SK-N-SH treated with all-trans-retinoic acid at 6 μM for 48 hours (cell line): Measurements from ENCODE around the gene LRP8.

Experiments
- ATAC-seq: fragments of 200-7000 bp; cut with Tn5 transposase; 3 replicates; pipeline ENCODE4 v1.9.1; 2020; ENCODE audit warnings: mild to moderate bottlenecking, moderate library complexity
- BACH2 ChIP-seq: fragments of 250-450 bp; sonication (Bioruptor Pico); IDR thresholded peaks from 2 replicates; pipeline ENCODE4 v1.9.0; 2021; ENCODE audit warnings: mild to moderate bottlenecking, borderline replicate concordance
- CREB5 ChIP-seq: fragments of 250-450 bp; sonication (Bioruptor Pico); IDR thresholded peaks from 2 replicates; pipeline ENCODE4 v1.5.1; 2020; ENCODE audit warnings: low read depth, mild to moderate bottlenecking, moderate library complexity
- CSDC2 ChIP-seq: fragments of 250-450 bp; sonication (Bioruptor Pico); IDR thresholded peaks from 2 replicates; pipeline ENCODE4 v1.5.0; 2020; ENCODE audit warnings: mild to moderate bottlenecking, moderate library complexity
- CSRNP3 ChIP-seq: fragments of 250-450 bp; sonication (Bioruptor Pico); IDR thresholded peaks from 2 replicates; pipeline ENCODE4 v1.5.1; 2021; ENCODE audit warnings: mild to moderate bottlenecking, moderate library complexity
- ESRRG ChIP-seq: fragments of 250-450 bp; sonication (Bioruptor Pico); IDR thresholded peaks from 2 replicates; pipeline ENCODE4 v1.6.1; 2021; ENCODE audit warnings: mild to moderate bottlenecking
- GLIS3 ChIP-seq: fragments of 250-450 bp; sonication (Bioruptor Pico); IDR thresholded peaks from 2 replicates; pipeline ENCODE4 v1.5.0; 2020; ENCODE audit warnings: mild to moderate bottlenecking, moderate library complexity
- ISL1 ChIP-seq: fragments of 250-450 bp; sonication (Bioruptor Pico); IDR thresholded peaks from 2 replicates; pipeline ENCODE4 v2.1.2; 2022; ENCODE audit warnings: mild to moderate bottlenecking, moderate library complexity
- PATZ1 ChIP-seq: fragments of 250-450 bp; sonication (Bioruptor Pico); IDR thresholded peaks from 2 replicates; pipeline ENCODE4 v1.8.0; 2020; ENCODE audit warnings: mild to moderate bottlenecking, moderate library complexity, borderline replicate concordance
- POU6F1 ChIP-seq: fragments of 250-450 bp; sonication (Bioruptor Pico); IDR thresholded peaks from 2 replicates; pipeline ENCODE4 v1.8.0; 2021; ENCODE audit warnings: low read depth, mild to moderate bottlenecking, moderate library complexity, borderline replicate concordance
- PPARA ChIP-seq: fragments of 250-450 bp; sonication (Bioruptor Pico); IDR thresholded peaks from 2 replicates; pipeline ENCODE4 v1.5.0; 2020; ENCODE audit warnings: mild to moderate bottlenecking, borderline replicate concordance
- RARB ChIP-seq: fragments of 250-450 bp; sonication (Bioruptor Pico); IDR thresholded peaks from 2 replicates; pipeline ENCODE4 v1.8.0; 2021; ENCODE audit warnings: mild to moderate bottlenecking, moderate library complexity
- SNAI2 ChIP-seq: fragments of 250-450 bp; sonication (Bioruptor Pico); IDR thresholded peaks from 2 replicates; pipeline ENCODE4 v1.5.0; 2020; ENCODE audit warnings: mild to moderate bottlenecking, moderate library complexity
- TCF4 ChIP-seq: fragments of 250-450 bp; sonication (Bioruptor Pico); IDR thresholded peaks from 2 replicates; pipeline ENCODE4 v1.8.0; 2021; ENCODE audit warnings: mild to moderate bottlenecking, moderate library complexity, borderline replicate concordance
- TOX ChIP-seq: fragments of 250-450 bp; sonication (Bioruptor Pico); IDR thresholded peaks from 2 replicates; pipeline ENCODE4 v1.8.0; 2021; ENCODE audit warnings: mild to moderate bottlenecking, moderate library complexity, borderline replicate concordance
- TSHZ2 ChIP-seq: fragments of 250-450 bp; sonication (Bioruptor Pico); IDR thresholded peaks from 2 replicates; pipeline ENCODE4 v1.5.0; 2020; ENCODE audit warnings: mild to moderate bottlenecking, moderate library complexity
- ZC3H10 ChIP-seq: fragments of 250-450 bp; sonication (Bioruptor Pico); IDR thresholded peaks from 2 replicates; pipeline ENCODE4 v1.5.1; 2021; ENCODE audit warnings: mild to moderate bottlenecking, moderate library complexity
- ZFP3 ChIP-seq: fragments of 250-450 bp; sonication (Bioruptor Pico); IDR thresholded peaks from 2 replicates; pipeline ENCODE4 v1.5.0; 2020; ENCODE audit warnings: mild to moderate bottlenecking, moderate library complexity
- ZFP30 ChIP-seq: fragments of 450-650 bp; formaldehyde crosslinking; IDR thresholded peaks from 2 replicates; pipeline ENCODE4 v1.5.0; 2022; ENCODE audit warnings: mild to moderate bottlenecking, moderate library complexity
- ZNF70 ChIP-seq: fragments of 450-650 bp; formaldehyde crosslinking; IDR thresholded peaks from 2 replicates; pipeline ENCODE4 v1.5.0; 2020; ENCODE audit warnings: mild to moderate bottlenecking, moderate library complexity

Gene LRP8

GRCh38 chr1:53341521-53341895, 13.6 kb upstream of the LRP8 start (continued):
- TF ChIP-seq PATZ1: no peak
- TF ChIP-seq RARB (CRISPR knock-in tag): no peak
- no peak for TF ChIP-seq BACH2 (CRISPR knock-in tag)
- no peak for TF ChIP-seq ESRRG (CRISPR knock-in tag)
- no peak for TF ChIP-seq ZNF70 (CRISPR knock-in tag)
- no peak for TF ChIP-seq CSRNP3
- no peak for TF ChIP-seq PPARA (CRISPR knock-in tag)
- TF ChIP-seq ZFP3: no peak

GRCh38 chr1:53340660-53341520, 13.0 kb upstream of the LRP8 start:
- ATAC-seq: no peak
- TF ChIP-seq ZNF70 (CRISPR knock-in tag): no peak
- TF ChIP-seq ZFP3: no peak
- TF ChIP-seq ZFP30: no peak
- TF ChIP-seq ZC3H10 (CRISPR knock-in tag): no peak
- no peak for TF ChIP-seq CREB5
- no peak for TF ChIP-seq TSHZ2 (CRISPR knock-in tag)
- TF ChIP-seq ESRRG (CRISPR knock-in tag): no peak
- no peak for TF ChIP-seq GLIS3 (CRISPR knock-in tag)
- no peak for TF ChIP-seq SNAI2 (CRISPR knock-in tag)
- TF ChIP-seq CSDC2: no peak
- no peak for TF ChIP-seq BACH2 (CRISPR knock-in tag)
- no peak for TF ChIP-seq PPARA (CRISPR knock-in tag)
- TF ChIP-seq ISL1 (CRISPR knock-in tag): no peak
- no peak for TF ChIP-seq RARB (CRISPR knock-in tag)
- TF ChIP-seq PATZ1: no peak
- no peak for TF ChIP-seq POU6F1
- TF ChIP-seq TCF4 (CRISPR knock-in tag): no peak
- TF ChIP-seq TOX (CRISPR knock-in tag): no peak
